Endothelial cell of umbilical vein (primary cell): Measurements from ENCODE around the gene PYROXD2.

Experiments
- CTCF ChIP-seq, 2 donors: IDR thresholded peaks; 1 replicate in 1 of 2; 2 replicates in 1 of 2; pipeline ENCODE4 v1.5.1; 2011; ENCODE audit warnings: low read length in 2 of 2, mild to moderate bottlenecking in 2 of 2, moderate library complexity in 2 of 2, control low read depth in 1 of 2, inconsistent platforms in 1 of 2, low read depth in 1 of 2; ENCODE audit not compliant: insufficient read depth in 1 of 2; ENCODE audit errors: extremely low read depth in 1 of 2
- EZH2 ChIP-seq: IDR thresholded peaks from 2 replicates; pipeline ENCODE4 v1.6.1; 2012; ENCODE audit warnings: borderline replicate concordance, low read depth, mild to moderate bottlenecking, moderate library complexity, low read length, inconsistent platforms; ENCODE audit not compliant: severe bottlenecking
- MAX ChIP-seq: IDR thresholded peaks from 2 replicates; pipeline ENCODE4 v1.6.1; 2011; ENCODE audit not compliant: insufficient read depth, insufficient read length
- MYC ChIP-seq: IDR thresholded peaks from one replicate; pipeline ENCODE4 v1.6.1; 2011; ENCODE audit warnings: mild to moderate bottlenecking, low read depth, low read length

GRCh38 chr10:98376485-98376884 is 38.5 kb downstream of the PYROXD2 start:
- TF ChIP-seq CTCF (IDR thresholded peaks at IDR 0.05; ENCODE audit: extremely low read depth in 1 of 2, insufficient read depth in 1 of 2, low read depth in 1 of 2, low read length in 2 of 2) (no peak), MAX (no peak), EZH2 (no peak), MYC (no peak)
